Measurements from ENCODE around the gene ATP4B.

ATP4B gene

GRCh38 chr13:113641426-113641825 lies 16.6 kb downstream of the ATP4B start:
- DNase-seq (ENCODE audit: low spot score), result no peak

GRCh38 chr13:113639616-113640262 lies 18.3 kb downstream of the ATP4B start:
- no peak for DNase-seq (ENCODE audit: low spot score)

- DNase-seq (ENCODE audit: low spot score), result no peak
Observed at GRCh38 chr13:113638806-113639205, 19.2 kb downstream of the ATP4B start.

GRCh38 chr13:113638173-113638746 lies 19.7 kb downstream of the ATP4B start:
- DNase-seq (ENCODE audit: low spot score), result no peak

GRCh38 chr13:113637262-113638160 lies 20.5 kb downstream of the ATP4B start:
- no peak for DNase-seq (ENCODE audit: low spot score)

- no peak for DNase-seq (ENCODE audit: low spot score)
Observed at GRCh38 chr13:113636266-113636963, 21.6 kb downstream of the ATP4B start.

GRCh38 chr13:113635709-113636108 lies 22.3 kb downstream of the ATP4B start:
- DNase-seq (ENCODE audit: low spot score), result no peak

- no peak for DNase-seq (ENCODE audit: low spot score)
Observed at GRCh38 chr13:113635048-113635420, 23.0 kb downstream of the ATP4B start.

GRCh38 chr13:113634279-113635047 lies 23.5 kb downstream of the ATP4B start:
- DNase-seq (ENCODE audit: low spot score), result no peak

- DNase-seq (ENCODE audit: low spot score), result no peak
Observed at GRCh38 chr13:113633485-113633873, 24.5 kb downstream of the ATP4B start.

GRCh38 chr13:113632706-113633484 lies 25.1 kb downstream of the ATP4B start:
- DNase-seq (ENCODE audit: low spot score), result no peak

GRCh38 chr13:113631341-113632095 lies 26.5 kb downstream of the ATP4B start:
- DNase-seq (ENCODE audit: low spot score), result no peak

- no peak for DNase-seq (ENCODE audit: low spot score)
Observed at GRCh38 chr13:113630804-113631203, 27.2 kb downstream of the ATP4B start.

- no peak for DNase-seq (ENCODE audit: low spot score)
Observed at GRCh38 chr13:113630296-113630695, 27.7 kb downstream of the ATP4B start.

- DNase-seq (ENCODE audit: low spot score), result no peak
Observed at GRCh38 chr13:113629866-113630265, 28.1 kb downstream of the ATP4B start.

GRCh38 chr13:113628291-113629270 lies 29.4 kb downstream of the ATP4B start:
- DNase-seq (ENCODE audit: low spot score), result no peak

- no peak for DNase-seq (ENCODE audit: low spot score)
Observed at GRCh38 chr13:113627136-113627535, 30.9 kb downstream of the ATP4B start.

- DNase-seq (ENCODE audit: low spot score), result peak; percentile 52
Observed at GRCh38 chr13:113625965-113626721, 31.9 kb downstream of the ATP4B start.

All from AG08395 (cell line).